ENCODE data around the gene KDM4B. TPM values are rescaled to one million over a fixed set of nuclear protein-coding genes. Genes with fewer than 3 reads are reported as not detected.
"Not testable (repeated sequence)": the region's sequence is repeated elsewhere in the genome, so short reads cannot be mapped to it uniquely, and the experiment has no call there.

The KDM4B gene
- polyA plus RNA-seq (2013, experiment 1 of 2; ENCODE audit: insufficient read length), result 32.7 TPM
- polyA plus RNA-seq (2013, experiment 2 of 2; ENCODE audit: insufficient read length), result 30.7 TPM

DNA sequence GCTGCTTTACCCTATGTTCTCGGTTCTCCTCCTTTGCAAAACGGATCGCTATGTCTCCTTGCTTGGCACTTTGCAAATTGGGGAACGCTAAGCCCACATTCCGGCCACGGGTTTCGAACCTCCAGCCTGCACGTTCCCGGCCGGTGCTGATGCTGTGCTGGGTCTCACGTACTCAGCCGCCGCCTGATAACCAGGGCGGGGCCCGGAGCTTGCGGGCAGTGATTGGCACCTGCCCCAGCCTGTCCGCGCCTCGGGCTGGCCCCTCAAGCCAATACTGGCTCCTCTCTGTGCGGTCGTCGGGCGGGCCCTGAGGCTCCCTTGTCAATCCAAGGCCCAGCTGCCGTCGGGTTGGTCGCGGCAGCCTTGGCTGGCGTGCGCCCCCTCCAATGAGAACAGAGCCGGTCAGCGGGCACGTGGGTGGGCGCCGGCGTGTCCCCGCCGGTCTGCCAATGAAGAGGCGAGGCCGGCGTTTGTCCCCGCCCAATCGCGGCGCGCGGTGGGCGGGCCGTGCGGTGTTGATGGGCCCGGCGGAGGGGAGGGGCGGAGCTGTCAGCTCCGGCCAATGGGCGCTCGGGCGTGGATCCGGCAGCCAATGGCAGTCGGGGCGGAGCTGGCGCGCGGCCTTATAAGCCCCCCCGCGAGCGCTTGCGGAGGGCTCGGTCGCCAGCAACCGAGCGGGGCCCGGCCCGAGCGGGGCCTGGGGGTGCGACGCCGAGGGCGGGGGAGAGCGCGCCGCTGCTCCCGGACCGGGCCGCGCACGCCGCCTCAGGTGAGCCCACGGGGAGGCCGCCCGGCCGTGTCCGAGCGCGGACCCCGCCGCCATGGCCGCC is at the start of gene KDM4B:
Gene KDM4B, plus strand, starts transcription at position 652 of the 830 bp plus-strand sequence. CDS start 63,778 bp downstream, outside the sequence.
- peak; percentile 100 for DNase-seq

DNA sequence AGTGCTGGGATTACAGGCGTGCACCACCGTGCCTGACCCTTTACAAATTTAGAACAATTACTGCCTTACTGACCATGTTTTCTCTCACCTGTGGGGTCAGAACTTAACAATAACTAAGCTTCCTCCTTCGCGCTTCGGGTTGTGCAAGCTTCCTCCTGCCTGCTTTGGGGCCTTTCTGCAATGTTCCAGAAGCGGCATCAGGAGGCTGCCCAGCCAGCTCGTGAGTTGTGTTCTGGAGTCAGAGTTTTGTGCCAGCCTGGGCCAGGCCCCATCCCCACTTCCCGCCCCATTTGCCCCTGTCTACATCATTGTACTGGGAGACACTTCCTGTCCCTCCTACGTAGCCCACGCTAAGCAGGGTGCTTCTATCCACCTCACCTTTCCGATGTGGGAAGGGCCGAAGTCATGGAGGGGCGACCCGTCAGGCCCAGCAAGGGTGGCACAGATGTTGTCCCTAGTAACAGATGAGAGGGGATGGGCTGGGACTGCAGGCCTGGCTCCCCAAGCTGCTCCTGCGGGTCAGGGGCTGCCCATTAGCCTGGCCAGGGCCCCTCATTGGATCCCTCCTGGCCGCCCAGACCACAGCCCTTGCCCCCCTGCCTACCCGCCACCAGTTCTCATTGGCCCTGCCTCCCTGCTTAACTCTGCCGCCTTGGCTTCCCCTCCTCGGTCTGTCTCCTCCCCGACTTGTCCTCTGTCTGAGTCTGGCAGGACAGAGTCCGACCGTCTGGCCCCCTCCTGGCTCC is 46.2 kb upstream of the KDM4B start:
- DNase-seq, result no peak

DNA sequence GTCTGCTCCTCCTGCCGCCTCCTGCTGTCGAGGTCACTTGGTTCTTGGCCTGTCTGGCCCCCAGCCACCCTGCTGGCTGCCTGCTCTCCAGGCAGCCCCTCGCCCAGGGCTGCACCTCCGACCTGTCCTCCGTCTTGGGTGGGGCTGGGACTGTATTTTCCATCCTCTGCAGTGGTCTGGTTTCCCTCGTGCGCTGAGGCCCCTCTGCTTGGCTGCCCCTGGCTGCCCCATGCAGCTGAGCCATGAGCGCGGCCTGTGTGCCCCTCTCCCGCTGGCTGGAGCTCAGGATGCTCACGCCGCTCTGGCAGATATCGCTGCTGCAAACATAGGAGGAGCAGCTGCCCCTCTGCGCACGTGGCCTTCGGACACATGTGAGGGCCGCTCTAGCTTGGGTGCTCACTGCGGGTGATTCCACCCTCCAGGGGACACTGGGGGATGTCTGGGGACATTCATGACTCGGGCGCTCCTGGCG is 45.6 kb upstream of the KDM4B start:
- DNase-seq, result no peak

DNA sequence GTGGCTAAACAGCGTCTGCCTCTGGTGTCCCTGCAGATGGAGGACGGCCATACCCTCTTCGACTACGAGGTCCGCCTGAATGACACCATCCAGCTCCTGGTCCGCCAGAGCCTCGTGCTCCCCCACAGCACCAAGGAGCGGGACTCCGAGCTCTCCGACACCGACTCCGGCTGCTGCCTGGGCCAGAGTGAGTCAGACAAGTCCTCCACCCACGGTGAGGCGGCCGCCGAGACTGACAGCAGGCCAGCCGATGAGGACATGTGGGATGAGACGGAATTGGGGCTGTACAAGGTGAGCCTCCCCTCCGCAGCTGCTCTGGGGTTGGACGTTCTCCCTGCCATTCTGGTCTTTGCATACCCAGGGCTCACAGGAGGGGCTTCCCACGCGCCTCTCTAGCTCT is 39.7 kb upstream of the KDM4B start:
- DNase-seq, result no peak

DNA sequence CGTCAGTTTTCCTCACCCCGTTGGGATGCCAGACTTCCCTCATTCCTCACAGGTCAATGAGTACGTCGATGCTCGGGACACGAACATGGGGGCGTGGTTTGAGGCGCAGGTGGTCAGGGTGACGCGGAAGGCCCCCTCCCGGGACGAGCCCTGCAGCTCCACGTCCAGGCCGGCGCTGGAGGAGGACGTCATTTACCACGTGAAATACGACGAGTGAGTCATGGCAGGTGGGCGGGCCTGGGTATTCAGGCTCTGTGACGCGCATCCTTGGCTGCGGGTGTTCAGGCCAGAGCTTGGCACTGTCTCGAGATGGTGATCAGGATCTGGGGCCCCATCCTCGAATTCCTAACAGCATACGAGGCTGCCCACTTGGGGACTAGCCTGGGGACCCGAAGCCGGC is 38.2 kb upstream of the KDM4B start:
- no peak for DNase-seq

- DNase-seq, result no peak
Observed at GRCh38 chr19:4932711-4933110, 36.2 kb upstream of the KDM4B start.

DNA sequence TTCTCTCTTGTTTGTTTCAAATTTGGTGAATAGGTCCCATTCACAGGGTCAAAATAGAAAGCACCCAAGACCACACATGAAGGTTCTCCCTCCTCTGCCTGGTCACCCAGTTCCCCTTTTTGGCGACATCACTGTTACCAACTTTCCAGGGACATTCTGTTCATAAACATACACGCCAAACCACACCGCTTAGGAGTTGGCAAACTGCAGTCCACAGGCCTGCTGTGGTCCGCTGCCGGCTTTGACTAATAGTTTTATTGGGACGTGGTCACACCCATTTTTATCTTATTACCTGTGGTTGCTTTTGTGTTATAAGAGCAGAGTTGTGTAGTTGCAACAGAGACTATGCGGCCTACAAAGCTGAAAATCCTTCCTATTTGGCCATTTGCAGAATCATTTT is 35.4 kb upstream of the KDM4B start:
- DNase-seq, result no peak

DNA sequence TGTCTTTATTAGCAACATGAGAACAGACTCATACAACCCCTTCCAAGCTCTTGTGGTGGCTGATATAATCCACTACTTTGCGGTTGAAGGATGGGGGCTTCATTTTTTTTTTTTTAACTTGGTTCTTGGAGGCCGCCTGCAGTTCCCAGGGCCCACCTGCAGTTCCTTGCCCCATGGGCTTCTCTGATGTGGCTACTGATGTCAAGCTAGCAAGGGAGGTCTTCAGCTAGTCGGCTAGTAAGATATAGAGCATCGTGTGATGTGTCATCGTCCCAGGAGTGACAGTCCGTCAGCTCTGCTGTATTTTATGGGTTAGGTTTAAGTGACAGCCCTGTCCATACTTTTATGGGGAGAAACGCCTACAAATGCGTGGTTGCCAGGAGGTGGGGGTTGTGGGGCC is 33.5 kb upstream of the KDM4B start:
- DNase-seq, result no peak

DNA sequence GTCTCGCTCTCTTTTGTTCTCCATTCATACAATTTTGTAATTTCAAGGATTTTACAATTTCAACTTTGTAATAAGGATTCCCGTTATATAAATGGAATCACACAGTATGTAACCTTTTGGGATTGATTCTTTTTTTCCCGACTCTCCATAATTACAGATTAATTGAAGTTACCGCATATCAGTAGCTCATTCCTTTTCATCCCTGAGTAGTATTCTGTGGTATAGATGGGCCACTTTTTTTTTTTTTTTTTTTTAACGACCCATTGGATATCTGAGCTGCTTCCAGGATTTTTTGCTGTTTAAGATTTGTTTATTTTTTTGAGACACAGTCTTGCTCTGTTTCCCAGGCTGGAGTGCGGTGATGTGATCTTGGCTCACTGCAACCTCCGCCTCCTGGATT is 31.9 kb upstream of the KDM4B start:
- no peak for DNase-seq

DNA sequence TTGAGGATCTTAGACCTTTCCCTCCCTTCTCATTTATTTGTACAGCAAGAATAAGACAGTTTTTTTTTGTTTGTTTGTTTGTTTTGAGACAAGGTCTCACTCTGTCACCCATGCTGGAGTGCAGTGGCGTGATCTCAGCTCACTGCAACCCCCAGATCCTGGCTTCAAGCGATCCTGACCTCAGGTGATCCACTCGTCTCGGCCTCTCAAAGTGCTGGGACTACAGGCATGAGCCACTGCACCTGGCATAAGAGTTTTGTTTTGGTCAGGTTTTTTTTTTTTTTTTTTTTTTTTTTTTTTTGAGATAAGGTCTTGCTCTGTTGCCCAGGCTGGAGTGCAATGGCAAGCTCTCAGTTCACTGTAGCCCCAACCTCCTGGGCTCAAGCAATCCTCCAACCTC is 30.5 kb upstream of the KDM4B start:
- DNase-seq, result not testable (repeated sequence)

GRCh38 chr19:4939466-4939865 is 29.4 kb upstream of the KDM4B start:
- no peak for DNase-seq

- not testable (repeated sequence) for DNase-seq
Observed at GRCh38 chr19:4941638-4942169, 27.2 kb upstream of the KDM4B start.

DNA sequence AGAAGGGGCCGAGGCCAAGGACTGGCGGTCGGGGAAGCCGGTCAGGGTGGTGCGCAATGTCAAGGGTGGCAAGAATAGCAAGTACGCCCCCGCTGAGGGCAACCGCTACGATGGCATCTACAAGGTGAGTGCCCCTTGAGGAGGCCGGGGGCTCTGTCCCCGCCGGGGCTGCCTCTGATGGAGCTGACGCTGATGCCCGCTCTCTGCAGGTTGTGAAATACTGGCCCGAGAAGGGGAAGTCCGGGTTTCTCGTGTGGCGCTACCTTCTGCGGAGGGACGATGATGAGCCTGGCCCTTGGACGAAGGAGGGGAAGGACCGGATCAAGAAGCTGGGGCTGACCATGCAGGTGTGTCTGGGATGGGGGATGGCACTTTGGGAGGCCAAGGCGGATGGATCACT is 18.3 kb upstream of the KDM4B start:
- DNase-seq, result not testable (repeated sequence)

- DNase-seq, result no peak
Observed at GRCh38 chr19:4951656-4952055, 17.3 kb upstream of the KDM4B start.

- DNase-seq, result no peak
Observed at GRCh38 chr19:4952945-4953344, 16.0 kb upstream of the KDM4B start.

DNA sequence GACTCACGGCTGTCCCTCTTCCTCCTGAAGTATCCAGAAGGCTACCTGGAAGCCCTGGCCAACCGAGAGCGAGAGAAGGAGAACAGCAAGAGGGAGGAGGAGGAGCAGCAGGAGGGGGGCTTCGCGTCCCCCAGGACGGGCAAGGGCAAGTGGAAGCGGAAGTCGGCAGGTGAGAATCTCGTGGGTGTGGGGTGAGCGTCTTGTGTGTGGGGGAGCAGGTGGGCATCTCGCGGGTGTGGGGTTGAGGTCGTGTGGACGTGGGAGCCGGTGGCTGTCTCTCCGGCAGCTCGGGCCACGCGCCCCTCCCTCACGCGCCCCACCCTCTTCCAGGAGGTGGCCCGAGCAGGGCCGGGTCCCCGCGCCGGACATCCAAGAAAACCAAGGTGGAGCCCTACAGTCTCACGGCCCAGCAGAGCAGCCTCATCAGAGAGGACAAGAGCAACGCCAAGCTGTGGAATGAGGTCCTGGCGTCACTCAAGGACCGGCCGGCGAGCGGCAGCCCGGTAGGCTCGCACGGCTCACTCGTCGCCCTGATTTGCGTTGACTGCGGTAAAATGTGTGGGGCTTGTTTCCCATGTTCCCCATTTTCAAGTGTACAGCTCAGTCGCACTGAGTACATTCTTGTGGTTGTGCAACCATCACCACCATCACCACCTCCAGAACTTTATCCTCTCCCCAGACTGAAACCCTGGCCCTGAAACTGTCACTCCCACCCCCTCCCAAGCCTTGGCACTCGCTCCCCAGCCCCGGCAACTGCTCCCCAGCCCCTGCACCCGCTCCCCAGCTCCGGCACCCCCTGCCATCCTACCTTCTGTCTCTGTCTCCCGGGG is 14.4 kb upstream of the KDM4B start:
- not testable (repeated sequence) for DNase-seq

GRCh38 chr19:4955274-4955673 is 13.6 kb upstream of the KDM4B start:
- no peak for DNase-seq

DNA sequence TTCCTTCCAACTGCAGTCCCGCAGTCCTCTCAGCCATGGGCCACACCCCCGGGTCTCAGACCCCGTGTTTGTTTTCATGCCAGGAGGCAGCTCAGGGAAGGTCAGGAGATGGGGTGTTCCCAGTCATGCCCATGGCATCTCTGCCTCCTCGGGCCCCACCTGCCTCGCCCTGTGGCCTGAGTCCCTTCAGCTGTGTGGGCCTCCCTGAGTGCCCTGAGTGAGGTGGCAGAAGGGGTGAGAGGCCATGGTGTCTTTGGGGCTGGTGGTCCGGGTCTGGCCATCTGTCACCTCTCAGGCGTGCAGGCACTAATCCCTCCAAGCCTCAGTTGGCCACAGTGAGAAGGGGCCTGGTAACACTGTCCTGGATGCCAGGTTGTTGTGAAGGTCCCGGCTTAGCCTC is 10.9 kb upstream of the KDM4B start:
- no peak for DNase-seq

DNA sequence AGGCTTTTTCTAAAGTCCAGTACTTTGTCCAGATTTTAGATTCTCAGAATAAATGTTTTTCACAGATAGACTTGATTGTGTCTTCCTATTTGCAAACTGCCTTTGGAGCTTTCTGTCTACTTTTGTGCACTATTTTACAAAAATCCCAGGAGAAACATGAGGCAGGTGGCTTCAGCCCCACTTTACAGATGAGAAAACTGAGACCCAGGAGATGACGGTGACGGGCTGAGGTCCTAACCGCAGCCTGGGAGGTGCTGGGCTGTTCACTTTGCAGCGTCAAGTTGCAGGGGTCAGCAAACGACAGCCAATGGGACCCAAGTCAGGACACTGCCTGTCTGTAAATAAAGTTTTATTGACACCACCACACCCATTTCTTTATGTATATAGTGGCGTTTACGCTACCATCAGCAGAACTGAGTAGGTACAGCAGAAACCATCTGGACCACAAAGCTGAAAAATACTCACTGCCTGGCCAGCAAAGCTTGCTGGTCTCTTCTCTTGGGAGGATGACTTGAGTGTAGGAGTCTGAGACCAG is 6.8 kb upstream of the KDM4B start:
- DNase-seq, result no peak

- DNase-seq, result no peak
Observed at GRCh38 chr19:4965061-4965460, 3.9 kb upstream of the KDM4B start.

GRCh38 chr19:4966591-4966990 is 2.3 kb upstream of the KDM4B start:
- DNase-seq, result peak; percentile 9

All from fibroblast of skin of scalp (primary cell).